SK-N-SH (cell line): Measurements from ENCODE around the gene MARK4. TPM values are rescaled to one million over a fixed set of nuclear protein-coding genes. Genes with fewer than 3 reads are reported as not detected.
"Not testable (repeated sequence)": the region's sequence is repeated elsewhere in the genome, so short reads cannot be mapped to it uniquely, and the experiment has no call there.

Experiments
- CTCF ChIA-PET: fragments of 300-600, 350-600 bp; formaldehyde crosslinking; extraction: SDS; loops from one replicate; lab custom pipeline; 2021; lab: Yijun Ruan, JAX
- POLR2A ChIA-PET: fragments of 350-600 bp; sonication (Branson Sonifier 250); formaldehyde crosslinking; extraction: SDS; loops from one replicate; lab custom pipeline; 2020; ENCODE audit warnings: antibody characterized with exemption, inconsistent platforms; lab: Yijun Ruan, JAX
- DNase-seq: peaks from one replicate; pipeline ENCODE4 v3.0.0; 2012
- H2AFZ ChIP-seq: fragments of 200-600 bp; sonication (generic); 2 replicates; pipeline ENCODE4 v1.8.1; 2016; ENCODE audit warnings: antibody characterized with exemption, mild to moderate bottlenecking, low read depth
- H3F3A ChIP-seq: fragments of 200-600 bp; sonication (generic); replicated peaks from 2 replicates; pipeline ENCODE3; 2016; ENCODE audit warnings: antibody characterized with exemption, mild to moderate bottlenecking; ENCODE audit not compliant: insufficient read depth
- H3K27ac ChIP-seq, 2 experiments: fragments of 200-500 bp in 1 of 2; fragments of 200-600 bp in 1 of 2; sonication (Bioruptor generic) in 1 of 2; sonication (generic), shearing (Covaris generic) in 1 of 2; 2 replicates each; pipeline versions ENCODE4 v1.5.1 to v1.6.1; 2014 to 2016; ENCODE audit warnings: low read depth in 2 of 2, inconsistent platforms in 1 of 2, low read length in 1 of 2, mild to moderate bottlenecking in 1 of 2, mixed read lengths in 1 of 2
- H3K27me3 ChIP-seq: fragments of 200-600 bp; sonication (generic), shearing (Covaris generic); 2 replicates; pipeline ENCODE4 v1.6.1; 2016; ENCODE audit warnings: mixed run types; ENCODE audit not compliant: insufficient read depth
- H3K36me3 ChIP-seq, 2 experiments: fragments of 200-500 bp in 1 of 2; fragments of 200-600 bp in 1 of 2; sonication (Bioruptor generic) in 1 of 2; sonication (generic) in 1 of 2; replicated peaks in 1 of 2; 2 replicates each; pipeline versions ENCODE3 to v1.5.1; 2014 to 2016; ENCODE audit warnings: low read length in 1 of 2, mild to moderate bottlenecking in 1 of 2; ENCODE audit not compliant: insufficient read depth in 2 of 2, control insufficient read depth in 1 of 2
- H3K4me1 ChIP-seq, 2 experiments: fragments of 200-500 bp in 1 of 2; fragments of 200-600 bp in 1 of 2; sonication (Bioruptor generic) in 1 of 2; sonication (generic), shearing (Covaris generic) in 1 of 2; 2 replicates each; pipeline versions ENCODE4 v1.5.1 to v1.6.1; 2014 to 2016; ENCODE audit warnings: low read depth in 1 of 2, low read length in 1 of 2, mixed run types in 1 of 2; ENCODE audit not compliant: insufficient read depth in 2 of 2, control insufficient read depth in 1 of 2
- H3K4me2 ChIP-seq: fragments of 200-600 bp; sonication (generic), shearing (Covaris generic); 2 replicates; pipeline ENCODE4 v1.6.1; 2017; ENCODE audit warnings: mixed run types
- H3K4me3 ChIP-seq, 2 experiments: fragments of 200-500 bp in 1 of 2; fragments of 200-600 bp in 1 of 2; sonication (Bioruptor generic) in 1 of 2; sonication (generic), shearing (Covaris generic) in 1 of 2; 2 replicates each; pipeline versions ENCODE4 v1.5.1 to v1.8.1; 2014 to 2016; ENCODE audit warnings: low read depth in 2 of 2, inconsistent platforms in 1 of 2, low read length in 1 of 2, mild to moderate bottlenecking in 1 of 2, mixed read lengths in 1 of 2, moderate library complexity in 1 of 2
- H3K79me2 ChIP-seq: fragments of 200-600 bp; sonication (generic); 2 replicates; pipeline ENCODE4 v1.8.1; 2017; ENCODE audit warnings: mild to moderate bottlenecking; ENCODE audit not compliant: insufficient read depth
- H3K9ac ChIP-seq: fragments of 200-600 bp; sonication (generic); 2 replicates; pipeline ENCODE4 v1.6.1; 2017; ENCODE audit warnings: mixed run types
- H3K9me2 ChIP-seq: fragments of 200-600 bp; sonication (generic); 2 replicates; pipeline ENCODE4 v1.6.1; 2017; ENCODE audit warnings: mixed run types
- H3K9me3 ChIP-seq: fragments of 200-600 bp; sonication (generic); 2 replicates; pipeline ENCODE4 v1.6.1; 2017; ENCODE audit warnings: mixed run types, mild to moderate bottlenecking, moderate library complexity
- H4K20me1 ChIP-seq: fragments of 200-600 bp; sonication (generic); 2 replicates; pipeline ENCODE4 v1.6.1; 2017; ENCODE audit warnings: mild to moderate bottlenecking, mixed run types; ENCODE audit not compliant: insufficient read depth
- EP300 ChIP-seq, 2 experiments: IDR thresholded peaks; 2 replicates each; pipeline versions ENCODE4 v1.4.0 to v1.6.1; 2012; ENCODE audit warnings: borderline replicate concordance in 1 of 2, low read depth in 1 of 2, low read length in 1 of 2
- EZH2phosphoT487 ChIP-seq: fragments of 200-600 bp; sonication (generic); IDR thresholded peaks from 2 replicates; pipeline ENCODE4 v1.6.1; 2017; ENCODE audit warnings: low read depth, mixed run types, mild to moderate bottlenecking, antibody characterized with exemption, moderate library complexity, borderline replicate concordance
- FOXM1 ChIP-seq: IDR thresholded peaks from 2 replicates; pipeline ENCODE4 v1.4.0; 2012; ENCODE audit warnings: low read depth, mild to moderate bottlenecking
- JUND ChIP-seq: IDR thresholded peaks from 2 replicates; pipeline ENCODE4 v1.4.0; 2012
- MAX ChIP-seq: IDR thresholded peaks from 2 replicates; pipeline ENCODE4 v1.4.0; 2012; ENCODE audit warnings: low read depth
- MXI1 ChIP-seq: IDR thresholded peaks from 2 replicates; pipeline ENCODE4 v1.6.1; 2012; ENCODE audit warnings: mild to moderate bottlenecking, low read depth, low read length, improper control_type of control experiment
- POLR2AphosphoS5 ChIP-seq: IDR thresholded peaks from 2 replicates; pipeline ENCODE4 v1.6.1; 2012; ENCODE audit warnings: low read depth, low read length
- RAD21 ChIP-seq: IDR thresholded peaks from 2 replicates; pipeline ENCODE4 v1.6.1; 2012; ENCODE audit warnings: mild to moderate bottlenecking, low read length
- RCOR1 ChIP-seq: fragments of 150-350 bp; IDR thresholded peaks from 2 replicates; pipeline ENCODE4 v1.6.1; 2017; ENCODE audit warnings: antibody characterized with exemption, low read length
- RFX5 ChIP-seq: IDR thresholded peaks from 2 replicates; pipeline ENCODE4 v1.6.1; 2012; ENCODE audit warnings: mild to moderate bottlenecking, improper control_type of control experiment, low read length
- RXRA ChIP-seq: IDR thresholded peaks from 2 replicates; pipeline ENCODE4 v1.4.0; 2012; ENCODE audit warnings: low read depth, mild to moderate bottlenecking, borderline replicate concordance
- TEAD4 ChIP-seq: IDR thresholded peaks from 2 replicates; pipeline ENCODE4 v1.4.0; 2012; ENCODE audit warnings: mild to moderate bottlenecking, borderline replicate concordance; ENCODE audit not compliant: insufficient read depth
- USF2 ChIP-seq: fragments of 150-350 bp; IDR thresholded peaks from 2 replicates; pipeline ENCODE4 v1.6.1; 2017; ENCODE audit warnings: antibody characterized with exemption, low read length, low read depth, borderline replicate concordance
- YY1 ChIP-seq: IDR thresholded peaks from 2 replicates; pipeline ENCODE4 v1.4.0; 2012; ENCODE audit warnings: low read depth, mild to moderate bottlenecking
- WGBS: methylation state at CpG from one replicate; pipeline ENCODE4 v1.1.6; 2017; ENCODE audit warnings: low lambda C conversion rate; 5-methylcytosine and 5-hydroxymethylcytosine counted together
- polyA plus RNA-seq, 3 experiments: library from polyadenylated mRNA; depleted of rRNA; stranded (reverse); fragments of >200 nt; gene quantifications; 2 replicates each; pipeline ENCODE4 v1.2.3, GENCODE V29; 2012
- TF ChIP-seq, protein P1 (sequence below): IDR thresholded peaks from 2 replicates; pipeline ENCODE4 v1.4.0; 2012; ENCODE audit warnings: low read depth, borderline replicate concordance

MARK4 gene
- polyA plus RNA-seq, 1 of the 3 experiments (the other 2 are of a cell fraction) = 16.3 TPM

DNA sequence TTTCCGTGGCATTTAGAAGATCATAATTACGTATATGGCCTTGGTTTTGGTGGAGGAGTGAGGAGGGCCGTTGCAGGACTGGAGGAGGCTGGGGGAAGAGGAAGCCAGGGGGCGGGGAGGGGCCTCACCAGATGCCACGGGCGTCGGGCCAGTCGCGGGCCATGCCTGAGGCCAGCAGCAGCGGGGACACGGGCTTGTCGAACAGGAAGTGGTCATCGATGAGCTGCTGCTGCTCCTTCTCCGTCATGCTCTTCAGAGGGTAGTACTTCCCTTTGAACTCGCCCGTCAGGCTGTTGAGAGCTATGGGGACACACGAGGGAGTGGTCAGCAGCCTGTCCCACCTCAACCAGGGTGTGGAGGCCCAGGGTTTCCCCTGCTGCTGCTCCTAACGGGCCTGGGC lies 60.5 kb downstream of the MARK4 start:
- no peak overlapping the region for H3K4me3 ChIP-seq
- no peak for TF ChIP-seq RAD21
- no peak for TF ChIP-seq JUND
- no peak for TF ChIP-seq RFX5
- TF ChIP-seq FOXM1 = no peak
- TF ChIP-seq EZH2phosphoT487 = no peak
- TF ChIP-seq TEAD4 = no peak
- TF ChIP-seq EP300 (IDR thresholded peaks at IDR 0.05; ENCODE audit: borderline replicate concordance in 1 of 2, low read depth in 1 of 2, low read length in 1 of 2) = no peak
- no peak for TF ChIP-seq RXRA
- TF ChIP-seq MXI1 = no peak
- no peak for TF ChIP-seq YY1
- TF ChIP-seq POLR2AphosphoS5 = no peak
- no peak for TF ChIP-seq MAX
- TF ChIP-seq USF2 = no peak
- TF ChIP-seq, protein P1, sequence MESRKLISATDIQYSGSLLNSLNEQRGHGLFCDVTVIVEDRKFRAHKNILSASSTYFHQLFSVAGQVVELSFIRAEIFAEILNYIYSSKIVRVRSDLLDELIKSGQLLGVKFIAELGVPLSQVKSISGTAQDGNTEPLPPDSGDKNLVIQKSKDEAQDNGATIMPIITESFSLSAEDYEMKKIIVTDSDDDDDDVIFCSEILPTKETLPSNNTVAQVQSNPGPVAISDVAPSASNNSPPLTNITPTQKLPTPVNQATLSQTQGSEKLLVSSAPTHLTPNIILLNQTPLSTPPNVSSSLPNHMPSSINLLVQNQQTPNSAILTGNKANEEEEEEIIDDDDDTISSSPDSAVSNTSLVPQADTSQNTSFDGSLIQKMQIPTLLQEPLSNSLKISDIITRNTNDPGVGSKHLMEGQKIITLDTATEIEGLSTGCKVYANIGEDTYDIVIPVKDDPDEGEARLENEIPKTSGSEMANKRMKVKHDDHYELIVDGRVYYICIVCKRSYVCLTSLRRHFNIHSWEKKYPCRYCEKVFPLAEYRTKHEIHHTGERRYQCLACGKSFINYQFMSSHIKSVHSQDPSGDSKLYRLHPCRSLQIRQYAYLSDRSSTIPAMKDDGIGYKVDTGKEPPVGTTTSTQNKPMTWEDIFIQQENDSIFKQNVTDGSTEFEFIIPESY = no peak
- TF ChIP-seq RCOR1 = no peak
- no peaks in the 10 kb centered on the region for H3K9me2 ChIP-seq
- no peaks in the 10 kb centered on the region for H4K20me1 ChIP-seq
- H3K27me3 ChIP-seq = peaks cover 23% of the 10 kb centered on the region; the same call in 1 of the 2 replicates
- H3K4me2 ChIP-seq = no peak overlapping the region
- 68% methylated on average over 13 of the region's 18 CpGs for WGBS
- H3K79me2 ChIP-seq = no peaks in the 10 kb centered on the region
- H3K36me3 ChIP-seq = no peaks in the 10 kb centered on the region
- H2AFZ ChIP-seq = no peak overlapping the region
- peaks cover 0 to 3% of the 10 kb centered on the region in 2 experiments; a peak in 1 of 4 replicates for H3K4me1 ChIP-seq
- H3K9ac ChIP-seq = no peak overlapping the region
- ChIA-PET POLR2A (no interaction called here), CTCF (no interaction called here)
- DNase-seq = no peak
- H3F3A ChIP-seq = no peaks in the 10 kb centered on the region
- H3K27ac ChIP-seq = no peak overlapping the region
- H3K9me3 ChIP-seq = no peaks in the 10 kb centered on the region

- POLR2A ChIA-PET, H3K9me3 ChIP-seq, H3K36me3 ChIP-seq, DNase-seq, H3K4me2 ChIP-seq, H2AFZ ChIP-seq, H3K4me1 ChIP-seq, H3K4me3 ChIP-seq, H3K27ac ChIP-seq, H3K79me2 ChIP-seq, H4K20me1 ChIP-seq, H3K9ac ChIP-seq, CTCF ChIA-PET, H3F3A ChIP-seq, H3K9me2 ChIP-seq: not testable (repeated sequence)
- H3K27me3 ChIP-seq = peaks cover 27% of the 10 kb centered on the region
- 90% methylated on average over 14 of the region's 14 CpGs for WGBS
Observed at GRCh38 chr19:45312285-45312684, 61.2 kb downstream of the MARK4 start.
